Keratinocyte (primary cell): ENCODE data around the gene AFG1L.

Experiments used
- EZH2 ChIP-seq: IDR thresholded peaks from one replicate; pipeline ENCODE4 v1.6.1; 2012; ENCODE audit warnings: inconsistent platforms, mild to moderate bottlenecking, low read length, moderate library complexity
- TF ChIP-seq, protein P1 (sequence below), 3 experiments: IDR thresholded peaks in 1 of 3; conservative IDR thresholded peaks in 1 of 3; optimal IDR thresholded peaks in 1 of 3; 2 replicates in 2 of 3; 3 replicates in 1 of 3; pipeline versions ENCODE3 to v1.5.1; 2011; ENCODE audit warnings: low read length in 3 of 3, mild to moderate bottlenecking in 3 of 3, moderate library complexity in 2 of 3, control low read depth in 1 of 3, inconsistent platforms in 1 of 3; ENCODE audit not compliant: insufficient read depth in 2 of 3; ENCODE audit errors: extremely low read depth in 1 of 3

DNA sequence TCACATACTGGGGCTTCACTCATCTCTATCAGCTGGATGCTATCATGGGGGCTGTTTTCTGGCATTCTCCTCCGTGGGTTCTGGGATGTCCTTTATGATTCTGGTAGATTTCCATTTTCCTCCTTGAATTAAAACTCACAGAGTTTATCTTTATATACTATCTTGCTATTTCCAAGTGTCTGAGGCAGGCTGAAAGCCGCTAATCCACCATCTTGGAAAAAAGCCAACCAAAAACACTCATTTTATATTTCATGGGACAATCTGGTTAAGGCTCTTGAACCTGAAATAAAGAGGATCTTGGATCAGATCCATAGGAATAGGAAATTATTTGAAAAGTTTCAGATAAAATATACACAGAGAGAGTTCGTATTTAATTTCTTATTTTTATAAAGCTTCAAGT lies 86.0 kb downstream of the AFG1L start:
- TF ChIP-seq, protein P1, sequence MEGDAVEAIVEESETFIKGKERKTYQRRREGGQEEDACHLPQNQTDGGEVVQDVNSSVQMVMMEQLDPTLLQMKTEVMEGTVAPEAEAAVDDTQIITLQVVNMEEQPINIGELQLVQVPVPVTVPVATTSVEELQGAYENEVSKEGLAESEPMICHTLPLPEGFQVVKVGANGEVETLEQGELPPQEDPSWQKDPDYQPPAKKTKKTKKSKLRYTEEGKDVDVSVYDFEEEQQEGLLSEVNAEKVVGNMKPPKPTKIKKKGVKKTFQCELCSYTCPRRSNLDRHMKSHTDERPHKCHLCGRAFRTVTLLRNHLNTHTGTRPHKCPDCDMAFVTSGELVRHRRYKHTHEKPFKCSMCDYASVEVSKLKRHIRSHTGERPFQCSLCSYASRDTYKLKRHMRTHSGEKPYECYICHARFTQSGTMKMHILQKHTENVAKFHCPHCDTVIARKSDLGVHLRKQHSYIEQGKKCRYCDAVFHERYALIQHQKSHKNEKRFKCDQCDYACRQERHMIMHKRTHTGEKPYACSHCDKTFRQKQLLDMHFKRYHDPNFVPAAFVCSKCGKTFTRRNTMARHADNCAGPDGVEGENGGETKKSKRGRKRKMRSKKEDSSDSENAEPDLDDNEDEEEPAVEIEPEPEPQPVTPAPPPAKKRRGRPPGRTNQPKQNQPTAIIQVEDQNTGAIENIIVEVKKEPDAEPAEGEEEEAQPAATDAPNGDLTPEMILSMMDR (optimal IDR thresholded peaks at IDR 0.05 in 1 of 3, IDR thresholded peaks at IDR 0.05 in 1 of 3, conservative IDR thresholded peaks at IDR 0.05 in 1 of 3; ENCODE audit: extremely low read depth in 1 of 3, insufficient read depth in 2 of 3, low read length in 3 of 3): no peak
- no peak for TF ChIP-seq EZH2
